SK-N-SH (cell line): ENCODE data around the gene LPP. TPM values are rescaled to one million over a fixed set of nuclear protein-coding genes. Genes with fewer than 3 reads are reported as not detected.

Experiments
- CTCF ChIA-PET: fragments of 300-600, 350-600 bp; formaldehyde crosslinking; extraction: SDS; loops from one replicate; lab custom pipeline; 2021; lab: Yijun Ruan, JAX
- POLR2A ChIA-PET: fragments of 350-600 bp; sonication (Branson Sonifier 250); formaldehyde crosslinking; extraction: SDS; loops from one replicate; lab custom pipeline; 2020; ENCODE audit warnings: antibody characterized with exemption, inconsistent platforms; lab: Yijun Ruan, JAX
- DNase-seq: peaks from one replicate; pipeline ENCODE4 v3.0.0; 2012
- H2AFZ ChIP-seq: fragments of 200-600 bp; sonication (generic); 2 replicates; pipeline ENCODE4 v1.8.1; 2016; ENCODE audit warnings: antibody characterized with exemption, mild to moderate bottlenecking, low read depth
- H3F3A ChIP-seq: fragments of 200-600 bp; sonication (generic); replicated peaks from 2 replicates; pipeline ENCODE3; 2016; ENCODE audit warnings: antibody characterized with exemption, mild to moderate bottlenecking; ENCODE audit not compliant: insufficient read depth
- H3K27ac ChIP-seq, 2 experiments: fragments of 200-500 bp in 1 of 2; fragments of 200-600 bp in 1 of 2; sonication (Bioruptor generic) in 1 of 2; sonication (generic), shearing (Covaris generic) in 1 of 2; 2 replicates each; pipeline versions ENCODE4 v1.5.1 to v1.6.1; 2014 to 2016; ENCODE audit warnings: low read depth in 2 of 2, inconsistent platforms in 1 of 2, low read length in 1 of 2, mild to moderate bottlenecking in 1 of 2, mixed read lengths in 1 of 2
- H3K27me3 ChIP-seq: fragments of 200-600 bp; sonication (generic), shearing (Covaris generic); 2 replicates; pipeline ENCODE4 v1.6.1; 2016; ENCODE audit warnings: mixed run types; ENCODE audit not compliant: insufficient read depth
- H3K36me3 ChIP-seq, 2 experiments: fragments of 200-500 bp in 1 of 2; fragments of 200-600 bp in 1 of 2; sonication (Bioruptor generic) in 1 of 2; sonication (generic) in 1 of 2; replicated peaks in 1 of 2; 2 replicates each; pipeline versions ENCODE3 to v1.5.1; 2014 to 2016; ENCODE audit warnings: low read length in 1 of 2, mild to moderate bottlenecking in 1 of 2; ENCODE audit not compliant: insufficient read depth in 2 of 2, control insufficient read depth in 1 of 2
- H3K4me1 ChIP-seq, 2 experiments: fragments of 200-500 bp in 1 of 2; fragments of 200-600 bp in 1 of 2; sonication (Bioruptor generic) in 1 of 2; sonication (generic), shearing (Covaris generic) in 1 of 2; 2 replicates each; pipeline versions ENCODE4 v1.5.1 to v1.6.1; 2014 to 2016; ENCODE audit warnings: low read depth in 1 of 2, low read length in 1 of 2, mixed run types in 1 of 2; ENCODE audit not compliant: insufficient read depth in 2 of 2, control insufficient read depth in 1 of 2
- H3K4me2 ChIP-seq: fragments of 200-600 bp; sonication (generic), shearing (Covaris generic); 2 replicates; pipeline ENCODE4 v1.6.1; 2017; ENCODE audit warnings: mixed run types
- H3K4me3 ChIP-seq, 2 experiments: fragments of 200-500 bp in 1 of 2; fragments of 200-600 bp in 1 of 2; sonication (Bioruptor generic) in 1 of 2; sonication (generic), shearing (Covaris generic) in 1 of 2; 2 replicates each; pipeline versions ENCODE4 v1.5.1 to v1.8.1; 2014 to 2016; ENCODE audit warnings: low read depth in 2 of 2, inconsistent platforms in 1 of 2, low read length in 1 of 2, mild to moderate bottlenecking in 1 of 2, mixed read lengths in 1 of 2, moderate library complexity in 1 of 2
- H3K79me2 ChIP-seq: fragments of 200-600 bp; sonication (generic); 2 replicates; pipeline ENCODE4 v1.8.1; 2017; ENCODE audit warnings: mild to moderate bottlenecking; ENCODE audit not compliant: insufficient read depth
- H3K9ac ChIP-seq: fragments of 200-600 bp; sonication (generic); 2 replicates; pipeline ENCODE4 v1.6.1; 2017; ENCODE audit warnings: mixed run types
- H3K9me2 ChIP-seq: fragments of 200-600 bp; sonication (generic); 2 replicates; pipeline ENCODE4 v1.6.1; 2017; ENCODE audit warnings: mixed run types
- H3K9me3 ChIP-seq: fragments of 200-600 bp; sonication (generic); 2 replicates; pipeline ENCODE4 v1.6.1; 2017; ENCODE audit warnings: mixed run types, mild to moderate bottlenecking, moderate library complexity
- H4K20me1 ChIP-seq: fragments of 200-600 bp; sonication (generic); 2 replicates; pipeline ENCODE4 v1.6.1; 2017; ENCODE audit warnings: mild to moderate bottlenecking, mixed run types; ENCODE audit not compliant: insufficient read depth
- CHD2 ChIP-seq: fragments of 150-350 bp; IDR thresholded peaks from 2 replicates; pipeline ENCODE4 v1.6.1; 2018; ENCODE audit warnings: low read length; ENCODE audit not compliant: partially characterized antibody
- EP300 ChIP-seq, 2 experiments: IDR thresholded peaks; 2 replicates each; pipeline versions ENCODE4 v1.4.0 to v1.6.1; 2012; ENCODE audit warnings: borderline replicate concordance in 1 of 2, low read depth in 1 of 2, low read length in 1 of 2
- FOSL2 ChIP-seq: IDR thresholded peaks from 2 replicates; pipeline ENCODE4 v1.4.0; 2012; ENCODE audit warnings: low read depth, mild to moderate bottlenecking, moderate library complexity, borderline replicate concordance
- FOXJ3 ChIP-seq: sonication (generic); formaldehyde crosslinking; IDR thresholded peaks from 2 replicates; pipeline ENCODE4 v1.5.1; 2020; ENCODE audit warnings: mild to moderate bottlenecking, missing genetic modification reagents
- FOXM1 ChIP-seq: IDR thresholded peaks from 2 replicates; pipeline ENCODE4 v1.4.0; 2012; ENCODE audit warnings: low read depth, mild to moderate bottlenecking
- GABPA ChIP-seq: IDR thresholded peaks from 2 replicates; pipeline ENCODE4 v1.4.0; 2012; ENCODE audit warnings: low read depth, mild to moderate bottlenecking
- IRF3 ChIP-seq: fragments of 150-350 bp; IDR thresholded peaks from 2 replicates; pipeline ENCODE4 v1.6.1; 2016; ENCODE audit warnings: mild to moderate bottlenecking, low read depth, low read length
- MAX ChIP-seq: IDR thresholded peaks from 2 replicates; pipeline ENCODE4 v1.4.0; 2012; ENCODE audit warnings: low read depth
- MEF2A ChIP-seq: IDR thresholded peaks from 2 replicates; pipeline ENCODE4 v1.4.0; 2012; ENCODE audit warnings: low read depth, borderline replicate concordance
- NFIC ChIP-seq: IDR thresholded peaks from 2 replicates; pipeline ENCODE4 v1.4.0; 2012; ENCODE audit warnings: borderline replicate concordance
- NRF1 ChIP-seq: IDR thresholded peaks from 2 replicates; pipeline ENCODE4 v1.6.1; 2012; ENCODE audit warnings: low read depth, mild to moderate bottlenecking, low read length
- RAD21 ChIP-seq: IDR thresholded peaks from 2 replicates; pipeline ENCODE4 v1.6.1; 2012; ENCODE audit warnings: mild to moderate bottlenecking, low read length
- RCOR1 ChIP-seq: fragments of 150-350 bp; IDR thresholded peaks from 2 replicates; pipeline ENCODE4 v1.6.1; 2017; ENCODE audit warnings: antibody characterized with exemption, low read length
- REST ChIP-seq: IDR thresholded peaks from 2 replicates; pipeline ENCODE4 v1.6.1; 2012; ENCODE audit warnings: mild to moderate bottlenecking, low read depth, low read length, moderate library complexity
- RFX5 ChIP-seq: IDR thresholded peaks from 2 replicates; pipeline ENCODE4 v1.6.1; 2012; ENCODE audit warnings: mild to moderate bottlenecking, improper control_type of control experiment, low read length
- RXRA ChIP-seq: IDR thresholded peaks from 2 replicates; pipeline ENCODE4 v1.4.0; 2012; ENCODE audit warnings: low read depth, mild to moderate bottlenecking, borderline replicate concordance
- SMC3 ChIP-seq: IDR thresholded peaks from 2 replicates; pipeline ENCODE4 v1.6.1; 2012; ENCODE audit warnings: low read depth, low read length, improper control_type of control experiment
- TAF1 ChIP-seq: IDR thresholded peaks from 2 replicates; pipeline ENCODE4 v1.6.1; 2012; ENCODE audit warnings: low read depth, mild to moderate bottlenecking, low read length, moderate library complexity, borderline replicate concordance
- TCF12 ChIP-seq: IDR thresholded peaks from 2 replicates; pipeline ENCODE4 v1.4.0; 2012
- TEAD4 ChIP-seq: IDR thresholded peaks from 2 replicates; pipeline ENCODE4 v1.4.0; 2012; ENCODE audit warnings: mild to moderate bottlenecking, borderline replicate concordance; ENCODE audit not compliant: insufficient read depth
- USF1 ChIP-seq: IDR thresholded peaks from 2 replicates; pipeline ENCODE4 v1.4.0; 2012; ENCODE audit warnings: low read depth, borderline replicate concordance
- USF2 ChIP-seq: fragments of 150-350 bp; IDR thresholded peaks from 2 replicates; pipeline ENCODE4 v1.6.1; 2017; ENCODE audit warnings: antibody characterized with exemption, low read length, low read depth, borderline replicate concordance
- YY1 ChIP-seq: IDR thresholded peaks from 2 replicates; pipeline ENCODE4 v1.4.0; 2012; ENCODE audit warnings: low read depth, mild to moderate bottlenecking
- ZBTB33 ChIP-seq: IDR thresholded peaks from 2 replicates; pipeline ENCODE4 v1.4.0; 2012; ENCODE audit warnings: low read depth, borderline replicate concordance
- polyA plus RNA-seq, 3 experiments: library from polyadenylated mRNA; depleted of rRNA; stranded (reverse); fragments of >200 nt; gene quantifications; 2 replicates each; pipeline ENCODE4 v1.2.3, GENCODE V29; 2012

The LPP gene
- polyA plus RNA-seq, 1 of the 3 experiments (the other 2 are of a cell fraction) = 6.6 TPM

GRCh38 chr3:188627652-188628051, 473.7 kb downstream of the LPP start:
- no peak for DNase-seq
- Histone ChIP-seq H3K9me2 (no peaks in the 10 kb centered on the region), H3K9me3 (no peaks in the 10 kb centered on the region; the same call in 1 of the 2 replicates), H3K27ac (peak overlapping the region in 1 of 2 experiments; percentile 78; a peak in 2 of 4 replicates), H4K20me1 (no peaks in the 10 kb centered on the region), H3F3A (peaks cover 18% of the 10 kb centered on the region), H3K9ac (peak overlapping the region; percentile 18; the same call in 1 of the 2 replicates), H3K4me2 (no peak overlapping the region), H2AFZ (no peak overlapping the region), H3K79me2 (peaks cover 13% of the 10 kb centered on the region), H3K4me3 (no peak overlapping the region), H3K27me3 (no peaks in the 10 kb centered on the region), H3K36me3 (peaks cover 0 to 22% of the 10 kb centered on the region in 2 experiments), H3K4me1 (peaks cover 0 to 14% of the 10 kb centered on the region in 2 experiments; a peak in 1 of 4 replicates)
- CTCF ChIA-PET = no interaction called here
- POLR2A ChIA-PET = no interaction called here
- TF ChIP-seq MEF2A = no peak
- no peak for TF ChIP-seq RAD21
- TF ChIP-seq TEAD4 = peak; percentile 39; the same call in 1 of the 2 replicates
- TF ChIP-seq TCF12 = peak; percentile 70
- no peak for TF ChIP-seq GABPA
- no peak for TF ChIP-seq RFX5
- no peak for TF ChIP-seq SMC3
- no peak for TF ChIP-seq CHD2
- no peak for TF ChIP-seq RCOR1
- TF ChIP-seq FOXM1 = no peak
- no peak for TF ChIP-seq USF2
- TF ChIP-seq FOSL2 = peak; percentile 69
- TF ChIP-seq YY1 = no peak
- peak in 1 of 2 experiments; percentile 50; a peak in 2 of 4 replicates for TF ChIP-seq EP300 (IDR thresholded peaks at IDR 0.05; ENCODE audit: borderline replicate concordance in 1 of 2, low read depth in 1 of 2, low read length in 1 of 2)
- no peak for TF ChIP-seq RXRA
- no peak for TF ChIP-seq USF1
- no peak for TF ChIP-seq ZBTB33
- TF ChIP-seq NRF1 = no peak
- no peak for TF ChIP-seq FOXJ3 (CRISPR knock-in tag)
- no peak for TF ChIP-seq IRF3
- TF ChIP-seq REST = no peak
- no peak for TF ChIP-seq TAF1
- TF ChIP-seq NFIC = peak; percentile 27; the same call in 1 of the 2 replicates
- TF ChIP-seq MAX = no peak
